Measurements from ENCODE around the gene SFXN4. TPM values are rescaled to one million over a fixed set of nuclear protein-coding genes. Genes with fewer than 3 reads are reported as not detected.

SFXN4 gene
- total and polyA plus RNA-seq, 2 experiments from 2014 or later, result 13.1 to 17.6 TPM

DNA sequence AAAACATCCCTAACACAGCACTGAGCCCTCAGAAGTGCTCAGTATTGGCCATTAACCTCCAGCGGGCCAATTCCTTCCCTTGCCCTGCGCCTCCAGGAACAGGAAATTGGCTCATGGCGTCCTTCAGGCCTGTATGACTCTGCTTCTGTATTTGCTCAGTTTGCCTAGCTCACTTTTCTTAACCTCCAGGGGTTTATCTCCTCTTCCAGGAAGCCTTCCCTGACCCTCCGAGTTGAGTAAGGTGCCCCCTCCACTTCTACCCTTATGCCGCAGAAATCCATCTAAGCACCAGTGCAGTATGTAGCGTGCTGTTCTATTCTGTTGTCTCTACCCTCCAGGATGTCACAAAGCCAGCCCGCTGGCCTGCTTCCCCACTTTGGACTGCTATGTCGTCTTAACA is 1.1 kb upstream of the SFXN4 start:
- Histone ChIP-seq H3K4me2 (ENCODE audit: unreplicated experiment) (peak overlapping the region; percentile 78), H3F3A (ENCODE audit: insufficient read depth) (peaks cover 21% of the 10 kb centered on the region; the same call in 1 of the 2 replicates), H4K20me1 (ENCODE audit: insufficient read depth) (no peaks in the 10 kb centered on the region), H3K79me2 (ENCODE audit: insufficient read depth) (peaks cover 5% of the 10 kb centered on the region; the same call in 1 of the 2 replicates), H3K9me3 (ENCODE audit: low read depth) (no peaks in the 10 kb centered on the region), H3K27me3 (replicated peaks; ENCODE audit: insufficient read depth) (no peaks in the 10 kb centered on the region), H3K4me1 (ENCODE audit: insufficient read depth) (peaks cover 7% of the 10 kb centered on the region), H3K36me3 (ENCODE audit: low read depth) (peaks cover 37% of the 10 kb centered on the region), H3K9ac (no peak overlapping the region), H3K27ac (no peak overlapping the region), H2AFZ (no peak overlapping the region), H3K4me3 (peak overlapping the region; percentile 82; the same call in 1 of the 2 replicates), H3K9me2 (ENCODE audit: insufficient read depth) (no peaks in the 10 kb centered on the region)
- TF ChIP-seq EZH2phosphoT487 (IDR thresholded peaks at IDR 0.05; ENCODE audit: insufficient read depth, low read depth) (no peak), EZH2 (IDR thresholded peaks at IDR 0.05; ENCODE audit: insufficient read depth, poor library complexity, severe bottlenecking) (no peak)
- DNase-seq, result peak; percentile 7
- in situ Hi-C loops (cut with MboI), result no loop called here
- 68% methylated on average over 8 of the region's 8 CpGs for WGBS, 2 experiments (ENCODE audit: low coverage in 1 of 2, low lambda C conversion rate in 2 of 2, missing lambda C conversion rate in 2 of 2)

DNA sequence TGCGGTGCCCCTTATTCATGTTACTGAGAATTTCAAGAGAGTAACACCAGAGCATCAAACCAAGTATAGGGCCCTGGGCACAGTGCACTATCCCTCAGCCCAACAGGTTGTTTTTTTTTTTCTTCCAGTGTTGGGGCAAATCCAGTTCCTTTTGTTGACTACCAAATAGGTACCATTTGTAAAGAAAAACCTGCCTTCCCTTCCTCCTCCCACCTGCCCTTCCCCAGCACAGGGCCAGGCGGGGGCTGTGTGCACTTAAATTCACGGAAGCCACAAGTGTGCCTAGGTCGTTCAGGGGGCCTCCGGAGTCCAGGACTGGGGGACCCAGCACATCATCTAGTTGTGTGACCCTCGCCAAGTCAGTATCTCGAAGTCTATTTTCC is 595 bp upstream of the SFXN4 start:
- no peaks in the 10 kb centered on the region for H3K9me2 ChIP-seq (ENCODE audit: insufficient read depth)
- 0 out of 2 replicates have a peak, but pooled peaks cover under 1% of the 10 kb centered on the region for H3K79me2 ChIP-seq (ENCODE audit: insufficient read depth)
- H3K27me3 ChIP-seq (replicated peaks; ENCODE audit: insufficient read depth), result no peaks in the 10 kb centered on the region
- peak overlapping the region; percentile 86 for H3K9ac ChIP-seq
- H3K36me3 ChIP-seq (ENCODE audit: low read depth), result peaks cover 33% of the 10 kb centered on the region
- no peaks in the 10 kb centered on the region for H3K9me3 ChIP-seq (ENCODE audit: low read depth)
- no peak for DNase-seq
- TF ChIP-seq EZH2 (IDR thresholded peaks at IDR 0.05; ENCODE audit: insufficient read depth, poor library complexity, severe bottlenecking), result no peak
- TF ChIP-seq EZH2phosphoT487 (IDR thresholded peaks at IDR 0.05; ENCODE audit: insufficient read depth, low read depth), result no peak
- H3K27ac ChIP-seq, result peak overlapping the region; percentile 62
- H4K20me1 ChIP-seq (ENCODE audit: insufficient read depth), result no peaks in the 10 kb centered on the region
- peaks cover 21% of the 10 kb centered on the region; the same call in 1 of the 2 replicates for H3F3A ChIP-seq (ENCODE audit: insufficient read depth)
- H3K4me1 ChIP-seq (ENCODE audit: insufficient read depth), result peaks cover 7% of the 10 kb centered on the region
- peak overlapping the region; percentile 82 for H3K4me3 ChIP-seq
- in situ Hi-C loops (cut with MboI), result no loop called here
- peak overlapping the region; percentile 78 for H3K4me2 ChIP-seq (ENCODE audit: unreplicated experiment)
- WGBS, 2 experiments (ENCODE audit: low coverage in 1 of 2, low lambda C conversion rate in 2 of 2, missing lambda C conversion rate in 2 of 2), result 72% methylated on average over 7 of the region's 7 CpGs
- H2AFZ ChIP-seq, result peak overlapping the region; percentile 93

DNA sequence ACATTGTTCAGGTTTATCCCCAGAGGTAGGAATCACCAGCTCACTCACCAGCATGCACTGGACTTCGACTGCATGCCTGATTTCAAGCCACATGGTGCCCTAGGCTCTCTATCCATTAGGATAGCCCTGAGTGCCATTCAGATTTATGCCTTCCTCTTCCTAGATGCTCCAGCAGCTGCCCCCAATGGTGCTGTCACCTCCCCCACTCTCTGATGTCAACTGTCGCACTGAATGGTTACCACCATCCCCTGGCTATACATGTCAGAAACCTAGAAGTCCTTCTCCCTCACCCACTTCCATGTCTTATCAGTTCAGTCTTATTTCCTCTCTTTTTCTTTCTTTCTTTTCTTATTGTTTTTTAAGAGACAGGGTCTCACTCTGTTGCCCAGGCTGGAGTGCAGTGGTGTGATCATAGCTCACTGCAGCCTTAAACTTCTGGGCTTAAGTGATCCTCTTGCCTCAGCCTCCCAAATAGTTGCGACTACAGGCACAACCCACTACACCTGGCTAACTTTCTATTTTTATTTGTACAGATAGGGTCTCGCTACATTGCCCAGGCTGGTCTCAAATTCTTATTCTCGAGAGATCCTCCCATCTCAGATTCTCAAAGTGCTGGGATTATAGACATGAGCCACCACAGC is 2.9 kb downstream of the SFXN4 start:
- Histone ChIP-seq H3K27ac (no peak overlapping the region), H3F3A (ENCODE audit: insufficient read depth) (peaks cover 12% of the 10 kb centered on the region; the same call in 1 of the 2 replicates), H3K9me2 (ENCODE audit: insufficient read depth) (no peaks in the 10 kb centered on the region), H3K27me3 (replicated peaks; ENCODE audit: insufficient read depth) (no peaks in the 10 kb centered on the region), H3K79me2 (ENCODE audit: insufficient read depth) (no peaks in the 10 kb centered on the region), H3K4me1 (ENCODE audit: insufficient read depth) (peaks cover 7% of the 10 kb centered on the region), H3K9me3 (ENCODE audit: low read depth) (no peaks in the 10 kb centered on the region), H3K36me3 (ENCODE audit: low read depth) (peaks cover 14% of the 10 kb centered on the region), H4K20me1 (ENCODE audit: insufficient read depth) (no peaks in the 10 kb centered on the region), H3K4me3 (no peak overlapping the region), H2AFZ (no peak overlapping the region), H3K4me2 (ENCODE audit: unreplicated experiment) (no peak overlapping the region), H3K9ac (no peak overlapping the region)
- no peak for TF ChIP-seq EZH2 (IDR thresholded peaks at IDR 0.05; ENCODE audit: insufficient read depth, poor library complexity, severe bottlenecking)
- TF ChIP-seq EZH2phosphoT487 (IDR thresholded peaks at IDR 0.05; ENCODE audit: insufficient read depth, low read depth), result no peak
- in situ Hi-C loops (cut with MboI), result no loop called here
- 95 to 99% methylated on average over 5 of the region's 5 CpGs for WGBS, 2 experiments (ENCODE audit: low coverage in 1 of 2, low lambda C conversion rate in 2 of 2, missing lambda C conversion rate in 2 of 2)
- no peak for DNase-seq

DNA sequence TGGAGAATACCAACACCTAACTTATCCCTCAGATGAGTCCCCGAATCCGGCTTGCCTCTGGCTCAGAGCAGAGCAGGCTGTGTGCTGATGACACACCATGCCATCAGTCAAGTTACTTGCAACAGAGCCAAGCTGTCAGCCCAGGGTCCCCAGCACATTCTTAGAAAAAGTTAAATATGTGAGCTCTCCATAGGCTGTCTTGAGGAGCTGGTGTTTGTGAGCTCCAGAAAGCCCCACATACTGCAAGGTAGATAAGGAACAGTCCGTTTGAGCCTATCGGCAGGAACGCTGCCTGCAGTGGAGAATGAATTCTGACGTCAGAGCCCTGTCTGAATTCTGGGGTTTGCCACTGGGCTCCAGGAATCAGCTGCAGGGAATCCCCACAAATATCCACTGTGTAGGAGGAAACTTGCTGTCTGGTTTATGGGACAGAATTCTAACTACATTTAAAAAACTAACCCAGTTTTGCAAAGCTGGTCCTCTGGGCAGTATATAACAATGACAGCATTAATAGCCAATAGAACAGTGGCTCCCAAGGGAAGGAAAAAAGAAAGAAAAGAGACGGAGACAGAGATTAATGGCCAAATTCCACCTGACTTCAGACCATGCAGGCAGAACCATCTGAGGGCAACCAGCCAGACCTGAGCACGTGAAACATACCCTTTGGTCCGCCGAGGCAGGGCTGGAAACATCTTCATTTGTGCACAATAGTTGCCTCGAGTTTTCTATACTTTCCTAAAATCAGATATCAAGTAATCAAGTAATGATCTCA is 3.6 kb downstream of the SFXN4 start:
- Histone ChIP-seq H3K4me1 (ENCODE audit: insufficient read depth) (peaks cover 7% of the 10 kb centered on the region), H3K9me3 (ENCODE audit: low read depth) (no peaks in the 10 kb centered on the region), H3K79me2 (ENCODE audit: insufficient read depth) (no peaks in the 10 kb centered on the region), H3K4me2 (ENCODE audit: unreplicated experiment) (peak overlapping the region; percentile 13), H2AFZ (no peak overlapping the region), H3K27ac (no peak overlapping the region), H3K4me3 (no peak overlapping the region), H3F3A (ENCODE audit: insufficient read depth) (0 out of 2 replicates have a peak, but pooled peaks cover 5% of the 10 kb centered on the region), H3K27me3 (replicated peaks; ENCODE audit: insufficient read depth) (no peaks in the 10 kb centered on the region), H3K36me3 (ENCODE audit: low read depth) (peaks cover 8% of the 10 kb centered on the region; the same call in 1 of the 2 replicates), H3K9me2 (ENCODE audit: insufficient read depth) (no peaks in the 10 kb centered on the region), H4K20me1 (ENCODE audit: insufficient read depth) (no peaks in the 10 kb centered on the region), H3K9ac (no peak overlapping the region)
- WGBS, 2 experiments (ENCODE audit: low coverage in 1 of 2, low lambda C conversion rate in 2 of 2, missing lambda C conversion rate in 2 of 2), result 48 to 55% methylated on average over 11 of the region's 11 CpGs
- no peak for TF ChIP-seq EZH2phosphoT487 (IDR thresholded peaks at IDR 0.05; ENCODE audit: insufficient read depth, low read depth)
- TF ChIP-seq EZH2 (IDR thresholded peaks at IDR 0.05; ENCODE audit: insufficient read depth, poor library complexity, severe bottlenecking), result no peak
- in situ Hi-C loops (cut with MboI), result no loop called here
- peak; percentile 65 for DNase-seq
